Stimulated activated CD8-positive, alpha-beta memory T cell treated with anti-CD3 and anti-CD28 coated beads, Interleukin-4, amount 100 ng/mL, for 1 hour (primary cell): ENCODE measurements around the gene SRRM5.
"Not testable (repeated sequence)": the region's sequence is repeated elsewhere in the genome, so short reads cannot be mapped to it uniquely, and the experiment has no call there.

Source experiments
- DNase-seq, 2 donors: peaks; one replicate each; pipeline ENCODE4 v3.0.0-alpha.2; 2020; ENCODE audit warnings: low read depth in 2 of 2, low spot score in 1 of 2

Gene SRRM5

DNA sequence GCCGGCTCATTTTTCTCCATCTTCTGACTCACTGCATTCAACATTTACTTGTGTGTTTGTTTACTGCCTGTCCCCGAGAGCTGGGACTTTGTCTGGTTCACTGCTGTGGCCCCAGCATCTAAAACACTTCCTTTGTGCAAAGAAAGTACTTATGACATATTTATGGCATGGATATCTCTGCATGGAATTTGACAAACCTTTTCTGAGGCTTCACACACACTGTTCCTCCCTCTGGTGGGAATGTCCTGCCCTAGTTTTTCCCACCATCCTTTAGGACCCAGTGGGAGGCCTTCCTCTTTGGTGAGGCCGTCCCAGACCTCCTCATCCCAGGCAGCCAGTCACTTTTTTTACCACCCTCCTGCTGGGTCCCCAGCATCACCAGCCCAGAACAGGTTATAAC lies 1.4 kb upstream of the SRRM5 start:
- no peak for DNase-seq

DNA sequence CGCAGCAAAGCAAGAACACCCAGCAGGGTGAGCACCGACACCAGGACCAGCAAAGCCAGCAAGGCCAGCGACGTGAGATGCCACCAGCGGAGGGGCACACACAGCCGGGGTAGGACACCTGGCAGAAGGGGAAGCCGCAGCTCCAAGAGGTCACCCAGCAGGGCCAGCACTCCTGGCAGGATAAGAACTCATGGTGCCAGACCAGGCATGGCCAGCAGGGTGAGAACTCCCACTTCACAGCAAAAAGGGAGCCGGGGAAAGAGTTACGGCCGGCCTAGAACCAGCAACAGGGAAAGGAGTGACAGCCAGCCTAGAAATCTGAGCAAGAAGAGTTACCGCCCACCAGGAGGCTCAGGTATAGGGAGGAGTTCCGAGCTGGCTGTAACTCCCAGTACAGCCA lies 486 bp downstream of the SRRM5 start:
- no peak for DNase-seq

DNA sequence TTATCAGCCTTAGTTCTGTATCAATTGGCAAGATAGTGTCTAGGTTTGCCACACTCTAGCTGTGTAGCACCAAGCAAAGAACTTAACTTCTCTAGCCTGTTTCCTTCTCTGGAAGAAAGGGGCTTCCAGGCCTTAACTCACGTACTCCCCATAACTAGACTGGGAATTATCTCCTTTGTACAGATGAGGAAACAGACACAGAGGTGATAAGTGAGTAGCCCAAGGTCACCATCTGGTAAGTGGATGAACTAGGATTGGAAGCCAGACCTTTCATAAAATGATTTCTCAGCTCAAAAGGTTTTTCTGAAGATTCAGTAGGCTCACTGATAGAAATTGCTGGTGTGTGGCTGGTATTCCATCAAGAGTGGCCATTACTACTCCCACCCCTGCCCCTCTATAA lies 4.4 kb downstream of the SRRM5 start:
- DNase-seq = no peak

DNA sequence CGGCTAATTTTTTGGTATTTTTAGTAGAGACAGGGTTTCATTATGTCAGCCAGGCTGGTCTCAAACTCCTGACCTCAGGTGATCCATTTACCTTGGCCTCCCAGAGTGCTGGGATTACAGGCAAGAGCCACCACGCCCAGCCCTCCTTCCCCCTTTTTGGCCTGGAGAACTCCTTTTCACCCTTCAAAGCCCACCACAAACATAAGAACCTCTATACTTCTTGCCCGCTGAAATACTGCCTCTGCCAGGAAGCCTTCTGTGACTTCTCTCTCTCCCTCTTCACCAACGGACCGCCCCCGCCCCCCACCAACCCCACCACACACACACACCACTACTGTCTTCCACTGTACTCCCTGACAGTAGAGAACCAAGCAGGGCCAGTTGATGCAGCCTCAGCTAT lies 5.1 kb downstream of the SRRM5 start:
- no peak for DNase-seq

DNA sequence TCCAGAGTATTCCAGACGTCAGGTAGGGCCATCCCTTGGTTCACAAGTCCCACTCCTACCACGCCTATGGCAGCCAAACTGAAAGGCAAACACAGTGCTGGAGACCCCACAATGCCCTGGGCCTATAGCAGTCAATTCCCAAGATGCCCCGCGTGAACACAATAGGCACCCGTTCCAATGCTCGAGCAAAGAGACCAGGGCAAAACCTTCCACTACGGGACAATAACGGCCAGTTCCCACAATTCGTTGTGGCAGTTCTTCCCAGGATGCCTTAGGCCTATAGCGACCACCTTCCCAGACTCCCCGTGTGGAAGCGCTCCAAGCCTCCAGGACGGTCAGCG lies 7.0 kb downstream of the SRRM5 start:
- no peak for DNase-seq

DNA sequence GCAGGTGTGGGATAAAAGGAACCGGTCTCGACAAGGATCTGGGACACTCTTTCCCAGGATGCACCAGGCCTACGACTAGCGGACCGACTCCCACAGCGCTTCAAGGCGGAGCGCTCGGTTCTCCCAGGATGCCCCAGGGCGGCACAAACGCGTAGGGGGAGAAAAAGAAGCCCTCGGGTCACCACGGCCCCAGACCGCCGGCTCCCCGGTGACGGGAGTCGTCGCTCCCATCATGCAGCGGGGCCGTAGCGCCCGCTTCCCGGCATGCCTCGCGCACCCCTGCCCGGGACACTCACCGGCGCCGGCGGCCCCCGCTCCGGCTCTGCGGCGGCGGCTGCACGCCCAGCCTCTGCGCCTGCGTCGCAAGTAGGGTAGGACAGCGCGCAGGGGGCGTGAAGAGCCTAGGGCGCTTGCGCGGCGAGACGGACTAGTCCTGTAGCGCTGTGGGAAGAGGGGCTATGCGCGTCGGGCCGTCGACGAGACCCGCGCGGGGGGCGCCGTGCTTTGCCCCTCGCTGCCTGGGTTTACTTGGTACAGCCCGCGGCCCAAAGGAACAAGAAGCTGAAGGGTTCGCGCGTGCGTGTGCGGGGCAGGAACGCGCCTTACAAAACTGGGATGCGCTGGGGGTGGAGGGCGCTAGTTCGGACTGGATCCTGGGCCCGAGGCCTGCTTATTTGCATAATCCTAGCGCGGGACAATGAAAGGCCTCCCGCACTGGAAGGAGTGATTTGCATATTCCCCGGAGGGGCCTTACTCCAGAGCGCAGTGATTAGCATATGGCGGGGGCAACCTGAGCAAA lies 7.6 kb downstream of the SRRM5 start, which contains the start of gene ZNF428:
ZNF428 (minus strand) TSS at position 368 of the 799 bp plus-strand sequence. CDS start 5,325 bp downstream, outside the sequence.
- DNase-seq = peak; percentile 49 to 73

DNA sequence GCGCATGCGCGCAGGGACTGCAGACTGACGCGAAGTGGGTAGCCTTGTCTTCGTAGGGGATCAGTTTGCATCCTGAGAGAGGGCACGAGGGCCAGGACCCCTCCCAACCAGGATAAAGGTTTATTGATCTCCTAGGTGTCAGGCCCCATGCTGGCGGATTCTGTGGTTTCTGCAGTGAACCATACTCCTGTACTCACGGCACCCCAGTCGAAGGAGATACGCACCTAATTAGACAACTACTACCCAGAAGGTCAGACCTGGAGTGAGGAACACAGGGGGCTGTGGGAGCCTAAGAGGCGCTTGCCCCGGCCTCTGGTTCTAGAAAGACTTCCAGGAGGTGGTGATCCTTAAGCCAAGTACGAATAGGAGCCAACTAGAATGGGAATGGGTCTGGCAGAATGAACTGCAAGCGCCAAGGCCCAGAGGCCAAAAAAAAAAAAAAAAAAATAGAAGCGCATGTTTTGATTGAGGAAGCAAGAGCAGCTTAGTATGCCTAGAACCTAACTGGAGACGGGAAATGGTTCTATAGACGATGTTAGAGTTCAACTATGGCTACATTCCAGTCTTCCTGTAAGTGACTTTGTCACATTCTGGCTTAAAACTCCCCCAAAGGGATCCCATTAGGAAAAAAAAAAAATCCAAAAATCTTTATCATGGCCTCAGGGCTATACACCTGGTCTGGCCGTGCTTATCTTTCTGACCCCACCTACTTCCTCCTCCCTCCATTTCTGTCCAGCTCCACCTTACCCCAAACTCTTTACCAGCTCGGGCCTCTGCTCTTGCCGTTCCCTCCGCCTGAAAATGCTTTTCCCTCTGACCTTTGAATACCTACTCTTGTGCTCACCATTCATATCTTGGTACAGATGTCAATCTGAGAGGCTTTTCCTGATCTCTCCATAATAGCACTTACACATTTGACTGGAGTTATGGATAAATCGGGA lies 8.4 kb downstream of the SRRM5 start:
- peak; percentile 66 to 71 for DNase-seq

DNA sequence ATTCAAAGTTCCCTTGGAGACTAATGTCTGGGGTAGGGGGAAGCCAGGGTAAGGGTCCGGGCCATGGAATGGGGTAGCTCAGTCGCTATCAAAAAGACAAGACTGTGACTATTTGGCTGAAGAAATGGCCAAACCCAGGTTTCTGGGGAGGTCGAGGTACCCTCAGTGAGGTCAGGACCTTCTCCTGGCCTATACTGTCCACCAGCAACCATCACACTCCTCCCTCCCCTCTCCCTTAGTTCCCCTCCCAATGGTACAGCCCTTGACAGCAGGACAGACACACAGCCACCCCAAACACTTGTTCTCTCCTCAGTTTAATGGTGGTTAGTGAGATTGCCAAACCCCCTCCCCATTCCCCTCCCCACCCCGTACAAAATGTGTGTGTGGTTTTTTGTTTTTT lies 10.2 kb downstream of the SRRM5 start:
- no peak for DNase-seq

DNA sequence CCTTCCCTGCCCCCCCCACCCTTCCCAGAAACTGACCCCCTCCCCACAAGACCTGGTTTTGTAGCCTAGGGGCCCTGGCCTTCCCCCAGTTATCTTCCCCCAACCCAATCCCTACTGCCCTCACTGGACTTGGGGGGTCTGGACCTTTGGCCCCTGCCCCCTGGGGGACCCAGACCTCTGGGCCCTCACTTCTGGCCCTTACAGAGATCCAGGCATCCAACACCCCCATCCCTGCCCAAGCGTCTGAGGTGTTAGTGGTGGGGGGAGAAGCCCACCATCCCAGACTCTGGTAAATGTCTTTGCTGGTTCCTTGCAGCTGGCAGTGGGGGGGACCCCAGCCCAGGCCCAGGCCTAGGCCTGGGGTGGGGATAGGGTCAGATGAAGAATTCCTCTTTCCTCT lies 11.1 kb downstream of the SRRM5 start:
- no peak for DNase-seq

DNA sequence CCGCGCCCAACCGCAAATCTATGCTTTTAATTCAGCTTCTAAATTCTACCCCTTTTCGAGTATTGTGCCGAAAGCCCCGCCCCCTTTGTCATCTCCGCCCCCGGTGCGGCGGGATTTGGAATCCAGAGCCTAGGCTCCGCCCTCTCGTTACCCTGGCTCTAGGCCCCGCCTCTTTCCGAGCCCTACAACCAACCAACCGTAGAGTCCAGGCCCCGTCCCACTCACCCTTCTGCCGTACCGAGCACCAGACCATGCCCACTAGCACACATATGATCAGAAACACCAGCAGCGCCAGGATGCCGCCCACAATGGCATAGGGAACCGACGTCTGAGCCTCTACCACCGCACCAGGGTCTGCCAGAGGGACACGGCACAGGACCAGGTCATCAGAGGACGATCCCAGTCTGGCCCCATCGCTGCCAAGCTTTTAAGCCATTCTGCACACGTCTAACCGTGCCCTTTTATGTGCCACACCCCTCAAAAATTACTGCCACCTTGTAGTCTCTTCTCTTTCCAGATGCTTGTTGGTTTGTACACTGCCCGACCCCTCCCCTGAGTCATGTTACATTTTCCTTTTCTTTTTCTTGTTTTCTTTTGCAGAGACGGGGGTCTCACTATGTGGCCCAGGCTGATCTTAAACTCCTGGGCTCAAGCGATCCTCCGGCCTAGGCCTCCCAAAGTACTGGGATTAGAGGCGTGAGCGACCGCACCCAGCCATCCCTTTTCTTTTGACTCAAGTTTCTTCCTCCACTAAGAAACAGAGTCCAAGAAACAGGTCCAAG lies 12.2 kb downstream of the SRRM5 start:
- DNase-seq = no peak

DNA sequence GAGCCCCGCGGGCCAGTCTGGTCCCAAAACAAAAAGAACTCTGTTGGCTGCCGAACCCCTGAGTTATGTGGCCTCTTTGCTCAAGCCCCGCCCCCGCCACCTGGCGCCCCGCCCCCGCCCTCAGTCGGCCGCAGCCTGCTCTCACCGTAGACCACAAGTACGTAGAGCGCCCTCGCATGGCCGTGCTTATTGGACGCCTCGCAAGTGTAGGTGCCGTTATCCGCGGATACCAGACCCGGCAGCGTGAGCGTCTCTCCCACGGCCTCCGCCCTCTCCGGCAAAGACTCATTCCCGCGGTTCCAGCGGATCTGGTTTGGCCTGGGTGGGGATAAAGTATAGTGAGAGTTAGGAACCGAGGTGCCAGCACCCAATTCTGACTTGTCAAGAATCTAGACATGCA lies 13.0 kb downstream of the SRRM5 start:
- DNase-seq = peak; percentile 41 to 63

DNA sequence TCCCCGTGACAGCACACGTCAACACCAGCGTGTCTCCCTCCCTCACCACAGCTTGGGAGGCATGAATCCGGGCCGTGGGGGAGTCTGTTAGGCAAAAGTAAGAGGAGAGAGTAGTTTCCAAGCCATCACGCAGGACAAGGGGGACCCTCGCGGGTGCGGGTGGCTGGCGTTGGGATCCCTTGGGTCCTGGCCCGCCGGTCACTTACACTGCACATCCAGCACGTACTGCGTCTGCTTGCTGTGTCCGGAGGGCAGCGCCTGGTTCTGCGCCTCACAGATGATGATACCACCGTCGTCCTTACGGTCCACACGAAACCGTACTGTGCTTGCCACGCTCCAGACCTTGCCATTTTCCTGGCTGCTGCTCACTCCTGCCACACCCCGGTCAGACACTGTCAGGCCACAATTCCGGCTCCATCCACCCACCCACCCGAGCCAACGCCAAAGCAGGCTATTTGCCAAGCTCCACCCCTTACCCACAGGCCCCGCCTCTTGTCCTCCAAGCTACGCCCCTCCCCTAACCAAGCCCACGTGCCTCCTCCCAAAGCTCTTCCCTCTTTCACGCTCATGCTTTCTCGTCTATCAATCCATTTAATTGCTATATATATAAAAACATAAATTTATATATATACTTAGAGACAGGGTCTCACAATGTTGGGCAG lies 14.2 kb downstream of the SRRM5 start:
- DNase-seq = no peak

DNA sequence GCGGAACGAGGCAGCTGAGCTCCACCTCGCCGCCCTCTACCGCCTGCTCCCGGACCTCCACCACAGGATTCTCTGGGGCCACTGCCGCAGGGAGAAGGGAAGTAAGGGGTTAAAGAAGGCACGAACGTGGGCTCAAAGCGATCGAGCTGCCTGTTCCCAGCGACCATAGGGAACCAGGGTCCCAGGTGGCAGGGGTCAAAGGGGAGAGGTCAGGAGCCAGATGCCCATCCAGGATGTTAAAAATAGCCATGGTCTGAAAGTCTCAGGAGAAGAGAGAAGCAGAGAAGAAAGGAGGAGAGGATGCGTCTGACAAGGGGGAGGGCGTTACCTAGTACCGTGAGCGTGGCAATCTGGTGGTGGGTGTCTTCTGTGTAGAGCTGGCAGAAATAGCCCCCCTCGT lies 14.9 kb downstream of the SRRM5 start:
- no peak for DNase-seq

DNA sequence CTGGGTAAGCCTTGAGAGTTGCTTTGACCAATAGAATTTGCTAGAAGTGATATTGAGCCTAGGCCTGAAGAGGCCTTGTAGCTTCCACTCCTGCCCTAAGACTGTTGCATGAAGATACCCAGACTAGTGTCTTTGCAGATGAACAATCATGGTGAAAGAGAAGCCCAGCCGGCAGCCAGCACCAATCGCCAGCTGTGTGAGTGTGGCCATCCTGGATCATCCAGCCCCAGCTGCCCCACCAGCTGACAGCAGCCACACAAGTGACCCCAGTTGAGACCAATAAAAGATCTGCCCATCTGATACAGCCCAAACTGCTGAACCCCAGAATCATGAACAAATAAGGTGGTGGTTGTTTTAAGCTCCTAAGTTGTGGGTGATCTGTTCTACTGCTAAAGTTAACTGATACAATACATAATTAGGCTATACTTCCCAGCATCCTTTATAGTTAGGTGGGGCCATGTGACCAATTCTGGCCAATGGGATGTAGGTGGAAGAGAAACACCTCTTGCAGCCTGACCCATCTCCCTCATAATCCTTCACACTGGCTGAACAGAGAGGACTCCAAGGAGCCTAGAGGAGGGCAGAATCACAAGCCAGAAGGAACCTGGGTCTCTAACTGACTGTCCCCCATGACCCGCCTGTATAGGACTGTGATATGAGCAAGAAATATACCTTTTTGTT lies 16.9 kb downstream of the SRRM5 start:
- no peak for DNase-seq

DNA sequence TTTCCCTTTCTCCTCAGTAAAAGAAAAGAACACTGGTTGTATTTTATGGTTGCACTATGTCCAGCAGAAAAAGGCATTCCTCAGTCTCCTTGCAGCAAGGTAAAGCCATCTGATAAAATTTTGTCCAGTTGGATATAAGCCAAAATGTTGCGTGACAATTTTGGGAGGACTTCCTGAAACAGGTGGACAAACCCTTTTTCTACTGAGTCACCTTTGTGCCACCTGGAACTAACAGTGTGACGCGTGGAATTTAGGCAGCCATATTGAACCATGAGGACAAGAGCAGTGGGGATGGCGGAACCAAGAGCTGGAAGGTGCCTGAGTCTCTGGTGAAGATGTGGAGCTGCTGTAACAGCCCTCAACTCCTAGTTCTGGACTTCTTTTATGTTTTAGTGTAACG lies 19.6 kb downstream of the SRRM5 start:
- DNase-seq = no peak

DNA sequence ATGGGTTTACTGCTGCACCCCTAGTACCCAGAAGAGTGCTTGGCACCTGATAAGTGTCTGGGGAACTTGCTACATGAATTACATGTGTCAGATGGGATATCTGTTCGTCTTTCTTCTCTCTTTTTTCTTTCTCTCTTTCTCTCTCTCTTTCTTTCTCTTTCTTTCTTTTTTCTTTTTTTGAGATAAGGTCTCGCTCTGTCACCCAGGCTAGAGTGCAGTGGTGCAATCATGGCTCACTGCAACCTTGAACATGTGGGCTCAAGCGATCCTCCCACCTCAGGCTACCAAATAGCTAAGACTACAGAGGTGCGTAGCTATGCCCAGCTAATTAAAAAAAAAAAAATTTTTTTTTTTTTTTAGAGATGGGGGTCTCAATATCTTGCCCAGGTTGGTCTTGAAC lies 21.6 kb downstream of the SRRM5 start:
- DNase-seq = no peak

DNA sequence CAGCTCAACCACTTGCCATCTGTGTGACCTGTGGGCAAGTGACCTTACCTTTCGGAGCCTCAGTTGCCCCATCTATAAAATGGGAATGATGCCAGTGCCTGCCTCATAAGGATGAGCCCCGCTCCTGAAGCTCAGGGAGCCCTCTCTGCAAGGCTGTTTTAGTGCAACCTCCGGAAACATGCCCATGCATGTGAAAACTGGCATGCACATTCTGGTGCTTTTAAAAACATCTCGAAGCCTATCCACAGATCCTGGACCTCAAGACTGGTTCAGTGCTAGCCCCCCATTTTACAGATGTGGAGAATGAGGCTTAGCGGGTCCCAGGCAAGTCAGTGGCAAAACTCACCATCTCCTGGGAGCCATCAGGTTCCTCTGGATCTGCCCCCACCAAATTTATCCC lies 22.2 kb downstream of the SRRM5 start:
- DNase-seq = no peak

DNA sequence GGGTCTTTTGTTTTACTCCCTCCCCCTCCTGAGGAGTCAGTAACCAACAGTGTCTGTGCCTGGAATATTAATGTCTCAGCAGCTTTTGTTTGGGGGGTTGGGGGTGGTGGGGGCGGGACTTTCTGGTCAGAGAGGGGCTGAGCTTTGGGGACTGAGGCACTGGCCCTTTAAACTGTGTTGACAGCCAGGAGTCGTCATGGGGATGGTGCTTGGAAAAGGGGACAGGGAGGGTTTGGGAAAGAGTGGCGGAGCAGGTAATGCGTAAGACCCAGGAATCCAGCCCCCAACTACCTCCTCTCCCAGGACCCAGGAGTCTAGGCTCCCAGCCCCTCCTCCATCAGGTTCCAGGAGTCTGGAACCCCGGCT lies 22.6 kb downstream of the SRRM5 start:
- DNase-seq = no peak

DNA sequence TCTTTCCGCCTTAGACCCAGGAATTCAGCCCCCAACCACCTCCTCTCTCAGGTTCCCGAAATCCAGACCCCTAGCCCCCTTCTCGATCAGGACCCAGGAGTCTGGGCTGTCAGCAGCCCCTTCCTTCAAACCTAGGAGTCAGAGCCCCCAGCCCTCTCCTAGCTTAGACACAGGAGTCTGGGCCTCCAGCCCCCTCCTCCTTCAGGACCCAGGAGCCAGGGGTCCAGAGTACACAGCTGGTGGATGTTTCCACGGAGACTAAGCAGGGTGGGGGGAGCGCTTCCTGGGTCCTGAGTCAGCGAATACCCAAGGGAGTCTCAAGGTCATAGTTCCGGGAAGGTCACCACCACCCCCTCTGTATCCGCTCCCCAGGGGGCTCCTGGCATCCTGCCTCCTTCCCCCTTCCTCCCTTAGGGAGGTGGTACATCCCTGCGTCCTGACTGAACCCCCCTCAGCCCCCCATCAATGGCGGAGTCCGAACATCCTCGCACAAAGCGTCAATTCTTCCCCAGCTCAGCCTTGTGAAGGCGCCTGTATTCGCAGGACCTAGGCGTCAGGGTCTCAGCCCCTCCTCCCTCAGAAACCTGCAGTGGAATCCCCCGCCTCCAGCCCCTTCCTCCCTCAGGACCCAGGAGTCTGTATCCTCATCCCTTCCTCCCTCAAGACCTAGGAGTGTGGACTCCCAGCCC lies 23.1 kb downstream of the SRRM5 start:
- no peak for DNase-seq

DNA sequence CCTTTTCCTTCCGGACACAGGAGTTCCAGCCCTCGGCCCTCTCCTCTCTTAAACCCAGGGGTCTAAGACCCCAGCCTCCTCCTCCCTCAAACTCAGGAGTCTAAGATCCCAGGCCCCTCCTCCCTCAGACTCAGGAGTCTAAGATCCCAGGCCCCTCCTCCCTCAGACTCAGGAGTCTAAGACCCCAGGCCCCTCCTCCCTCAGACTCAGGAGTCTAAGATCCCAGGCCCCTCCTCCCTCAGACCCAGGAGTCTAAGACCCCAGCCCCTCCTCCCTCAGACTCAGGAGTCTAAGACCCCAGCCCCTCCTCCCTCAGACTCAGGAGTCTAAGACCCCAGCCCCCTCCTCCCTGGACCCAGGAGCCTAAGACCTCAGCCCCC lies 23.7 kb downstream of the SRRM5 start:
- DNase-seq = not testable (repeated sequence)
